ENCODE results near the gene EGLN1.
"Not testable (repeated sequence)": the region's sequence is repeated elsewhere in the genome, so short reads cannot be mapped to it uniquely, and the experiment has no call there.

Gene EGLN1

DNA sequence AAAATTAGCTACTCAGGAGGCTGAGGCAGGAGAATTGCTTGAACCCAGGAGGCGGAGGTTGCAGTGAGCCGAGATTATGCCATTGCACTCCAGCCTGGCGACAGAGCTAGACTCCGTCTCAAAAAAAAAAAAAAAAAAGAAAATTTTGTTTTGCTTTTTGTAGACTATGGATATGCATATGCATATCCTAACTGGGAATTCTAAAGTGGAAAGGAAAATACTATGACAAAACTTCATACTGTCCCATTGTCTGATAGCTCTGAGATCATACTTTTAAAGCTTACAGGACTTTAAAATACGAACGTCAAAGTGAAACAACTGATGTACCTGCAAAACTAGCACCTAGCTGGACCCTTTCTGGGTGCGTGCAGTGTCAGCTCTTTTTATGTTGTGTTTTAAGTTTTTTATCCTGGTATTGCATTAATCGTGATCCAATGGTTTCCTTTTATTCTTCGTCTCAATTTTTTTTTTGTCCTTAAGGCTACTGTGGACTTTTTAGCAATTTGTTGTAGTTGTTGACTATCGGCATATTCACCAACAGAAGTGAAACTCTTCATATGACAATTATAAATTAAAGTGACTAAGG, 64.8 kb downstream of the EGLN1 start:
- no peak for DNase-seq

DNA sequence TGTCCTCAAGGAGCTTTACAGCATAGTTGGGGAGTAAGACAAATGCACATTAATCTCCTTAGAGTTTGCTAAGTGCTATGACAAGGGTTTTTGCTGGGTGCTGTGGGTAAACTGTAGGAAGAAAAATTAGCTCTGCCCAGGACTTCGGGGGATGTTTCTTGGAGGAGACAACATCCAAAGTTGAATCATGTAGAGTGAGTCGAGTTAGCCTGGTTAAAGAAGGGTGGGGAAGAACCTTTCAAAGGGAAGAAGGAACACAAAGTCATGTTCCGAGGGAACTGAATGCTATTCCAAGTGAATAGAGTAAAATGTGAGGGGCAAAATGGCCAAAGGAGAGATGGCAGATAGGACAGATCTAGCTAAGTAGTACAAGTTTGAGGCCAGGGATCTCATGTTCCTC, 66.9 kb downstream of the EGLN1 start:
- no peak for DNase-seq

DNA sequence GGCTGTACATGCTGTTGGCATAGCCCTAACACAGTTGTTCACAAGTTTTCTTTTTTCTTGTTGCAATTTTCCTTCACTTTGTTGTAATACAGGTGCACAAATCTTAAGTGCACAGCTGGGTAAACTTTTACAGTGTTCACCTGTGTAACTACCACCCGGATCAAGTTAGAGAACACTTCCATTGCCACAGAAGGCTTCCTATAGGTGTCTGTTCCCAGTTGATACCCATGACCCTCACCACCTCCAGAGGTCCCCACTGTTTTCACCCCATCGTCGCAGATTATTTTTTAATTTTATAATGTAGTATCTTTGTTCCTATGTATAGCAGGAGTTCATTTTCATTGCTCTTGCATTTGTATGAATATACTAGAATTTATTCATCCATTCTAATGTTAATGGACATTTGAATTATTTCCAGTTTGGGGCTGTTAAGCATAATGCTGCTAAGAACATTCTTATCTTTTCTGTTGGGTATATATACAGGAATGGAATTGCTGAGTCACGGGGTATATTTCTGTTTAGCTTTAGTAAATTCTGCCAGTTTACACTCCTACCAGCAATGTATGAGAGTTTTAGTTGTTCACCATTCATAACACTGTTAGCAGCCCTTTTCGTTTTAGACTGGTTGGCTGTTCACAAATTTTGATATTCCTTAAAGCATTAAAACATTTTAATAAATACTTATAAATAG, 67.6 kb downstream of the EGLN1 start:
- no peak for DNase-seq

DNA sequence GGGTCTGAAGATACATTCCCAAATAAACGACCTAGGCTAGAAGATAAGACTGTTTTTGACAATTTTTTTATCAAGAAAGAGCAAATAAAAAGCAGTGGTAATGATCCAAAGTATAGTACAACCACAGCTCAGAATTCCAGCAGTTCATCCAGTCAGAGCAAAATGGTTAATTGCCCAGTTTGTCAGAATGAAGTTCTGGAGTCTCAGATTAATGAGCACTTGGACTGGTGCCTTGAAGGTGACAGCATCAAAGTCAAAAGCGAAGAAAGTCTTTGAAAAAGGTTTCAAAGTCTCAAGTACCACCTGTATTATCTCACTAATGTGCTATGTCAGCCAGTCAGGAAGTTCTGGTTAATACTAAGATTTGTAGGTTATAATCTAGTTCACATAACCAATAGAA, 69.0 kb downstream of the EGLN1 start:
- DNase-seq = no peak

DNA sequence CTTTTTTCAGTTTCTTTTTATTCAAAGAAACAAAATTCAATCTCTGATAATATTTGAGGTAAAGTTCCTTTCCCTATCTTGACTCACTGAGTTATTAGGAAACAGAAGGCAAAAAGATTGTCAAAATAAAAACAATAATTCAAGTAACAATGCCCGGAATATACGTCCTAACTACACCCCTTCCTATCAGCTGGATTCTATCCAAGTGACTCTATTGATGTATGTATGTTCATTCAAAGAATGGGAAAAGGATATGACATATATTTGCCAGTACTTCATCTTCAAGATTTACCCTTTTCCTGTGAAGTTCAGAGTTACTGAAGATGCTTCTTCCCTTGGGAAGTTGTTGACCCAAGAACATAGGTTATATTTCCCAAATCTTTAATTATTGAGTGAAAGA, 70.3 kb downstream of the EGLN1 start:
- DNase-seq = no peak

DNA sequence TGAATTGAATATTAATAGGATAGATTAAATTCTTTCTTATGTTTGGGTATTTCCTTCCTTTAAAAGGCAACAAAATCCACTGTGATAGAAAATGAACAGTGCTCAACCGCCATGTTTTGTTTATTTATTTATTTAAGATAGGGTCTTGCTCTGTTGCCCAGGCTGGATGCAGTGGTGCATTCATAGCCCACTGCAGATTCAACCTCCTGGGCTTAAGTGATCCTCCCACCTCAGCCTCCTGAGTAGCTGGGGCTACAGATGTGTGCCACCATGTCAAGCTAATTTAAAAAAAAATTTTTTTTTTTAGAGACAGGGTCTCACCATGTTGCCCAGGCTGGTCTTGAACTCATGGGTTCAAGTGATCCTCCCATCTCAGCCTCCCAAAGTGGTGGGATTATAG, 73.2 kb downstream of the EGLN1 start:
- DNase-seq = not testable (repeated sequence)

DNA sequence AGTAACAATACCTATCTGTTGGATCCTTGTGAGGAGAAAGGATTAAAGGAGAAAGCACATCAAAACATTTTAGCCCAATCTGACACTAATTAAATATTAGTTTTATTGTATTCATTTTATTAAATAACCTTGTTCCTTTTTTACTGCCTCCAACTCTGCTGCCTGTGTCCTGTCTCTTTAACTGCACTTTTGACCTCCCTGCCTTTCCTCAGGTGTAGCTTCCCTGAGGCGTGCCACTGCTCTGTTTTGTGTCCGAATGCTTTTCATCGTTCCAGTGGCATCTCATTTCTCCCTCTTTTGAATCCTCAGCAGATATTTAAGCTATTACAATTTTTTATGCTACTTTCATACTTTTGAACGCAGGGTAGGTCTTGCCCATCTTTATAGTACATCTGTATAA, 73.6 kb downstream of the EGLN1 start:
- no peak for DNase-seq

DNA sequence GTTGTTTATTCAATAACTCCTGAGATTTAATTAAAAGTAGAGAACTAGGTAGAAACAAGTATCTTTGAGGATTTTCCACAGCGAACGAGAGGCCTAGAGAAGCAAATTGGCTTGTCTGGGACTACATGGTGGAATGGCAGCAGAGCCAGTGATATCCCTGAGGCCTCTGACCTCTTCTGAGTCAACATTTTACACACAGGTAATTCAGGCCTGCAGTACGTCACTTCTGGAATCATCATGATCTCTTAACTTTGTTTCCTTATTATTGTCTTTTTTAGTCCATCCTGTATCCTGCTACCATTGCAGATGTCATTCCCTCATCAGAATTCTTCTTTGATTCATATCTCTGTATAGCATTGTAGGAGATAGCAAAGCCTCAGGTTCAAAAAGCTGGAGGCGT, 74.1 kb downstream of the EGLN1 start:
- DNase-seq = no peak

DNA sequence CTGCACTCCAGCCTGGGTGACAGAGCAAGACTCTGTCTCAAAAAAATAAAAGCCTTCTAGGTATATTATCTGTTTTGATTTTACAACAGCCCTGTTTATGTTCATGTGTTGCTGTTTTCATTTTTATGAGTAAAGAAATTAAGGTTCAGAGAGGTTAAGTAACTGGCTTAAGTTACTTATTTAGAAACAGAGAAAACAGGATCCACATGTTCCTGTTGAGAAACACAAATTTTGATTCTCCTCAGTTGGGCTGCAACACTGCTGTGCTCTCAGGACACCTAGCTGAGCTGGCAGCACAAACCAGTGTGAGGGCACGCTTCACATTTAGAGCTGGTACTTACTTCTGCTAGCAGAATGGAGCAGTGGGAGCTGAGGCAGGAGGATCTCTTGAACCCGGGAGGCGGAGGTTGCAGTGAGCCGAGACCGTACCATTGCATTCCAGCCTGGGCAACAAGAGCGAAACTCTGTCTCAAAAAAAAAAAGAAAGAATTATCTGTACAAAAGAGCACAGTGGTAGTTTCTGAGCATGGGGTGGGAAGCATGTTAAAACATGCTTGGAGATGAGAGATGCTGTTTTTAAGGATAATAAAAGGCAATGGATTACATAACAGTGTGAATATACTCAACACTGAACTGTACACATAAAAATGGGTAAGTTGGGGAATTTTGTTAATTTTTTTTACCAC, 81.6 kb downstream of the EGLN1 start:
- DNase-seq = no peak

DNA sequence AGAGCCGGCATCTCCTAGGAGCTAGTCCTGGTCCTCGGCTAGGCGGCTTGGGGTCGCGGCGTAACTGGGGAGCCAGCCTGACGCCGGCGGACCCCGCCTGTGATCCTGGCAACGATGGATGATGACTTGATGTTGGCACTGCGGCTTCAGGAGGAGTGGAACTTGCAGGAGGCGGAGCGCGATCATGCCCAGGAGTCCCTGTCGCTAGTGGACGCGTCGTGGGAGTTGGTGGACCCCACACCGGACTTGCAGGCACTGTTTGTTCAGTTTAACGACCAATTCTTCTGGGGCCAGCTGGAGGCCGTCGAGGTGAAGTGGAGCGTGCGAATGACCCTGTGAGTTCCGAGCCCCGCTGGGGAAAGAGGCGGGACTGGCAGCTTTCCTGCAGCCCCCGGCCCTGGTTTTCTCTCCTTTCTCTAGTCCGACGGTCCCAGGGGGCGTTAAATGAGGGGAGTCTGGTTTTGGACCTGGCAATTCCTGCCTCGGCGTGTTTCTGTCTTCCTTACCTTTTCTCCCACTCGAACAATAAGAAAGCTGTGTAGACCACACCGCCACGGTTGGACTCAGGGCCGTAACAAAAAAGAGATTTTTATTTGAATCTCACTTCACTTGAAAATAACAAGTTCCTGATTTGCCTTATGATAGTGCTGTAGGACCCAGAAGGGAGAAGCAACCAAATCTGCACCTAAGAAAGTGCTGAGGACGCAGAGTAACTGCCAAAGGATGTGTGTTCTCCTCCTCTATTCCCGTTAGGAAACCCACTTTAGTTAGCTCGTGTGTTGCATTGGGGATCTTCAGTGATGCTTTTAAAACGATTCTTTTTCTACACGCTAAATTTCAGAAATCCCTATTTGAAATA, 83.6 kb downstream of the EGLN1 start, which contains the start of gene SPRTN:
Gene SPRTN (plus strand): TSS at position 24 of the 859 bp plus-strand sequence. CDS start 91 bp downstream, at position 115.
- DNase-seq = no peak

DNA sequence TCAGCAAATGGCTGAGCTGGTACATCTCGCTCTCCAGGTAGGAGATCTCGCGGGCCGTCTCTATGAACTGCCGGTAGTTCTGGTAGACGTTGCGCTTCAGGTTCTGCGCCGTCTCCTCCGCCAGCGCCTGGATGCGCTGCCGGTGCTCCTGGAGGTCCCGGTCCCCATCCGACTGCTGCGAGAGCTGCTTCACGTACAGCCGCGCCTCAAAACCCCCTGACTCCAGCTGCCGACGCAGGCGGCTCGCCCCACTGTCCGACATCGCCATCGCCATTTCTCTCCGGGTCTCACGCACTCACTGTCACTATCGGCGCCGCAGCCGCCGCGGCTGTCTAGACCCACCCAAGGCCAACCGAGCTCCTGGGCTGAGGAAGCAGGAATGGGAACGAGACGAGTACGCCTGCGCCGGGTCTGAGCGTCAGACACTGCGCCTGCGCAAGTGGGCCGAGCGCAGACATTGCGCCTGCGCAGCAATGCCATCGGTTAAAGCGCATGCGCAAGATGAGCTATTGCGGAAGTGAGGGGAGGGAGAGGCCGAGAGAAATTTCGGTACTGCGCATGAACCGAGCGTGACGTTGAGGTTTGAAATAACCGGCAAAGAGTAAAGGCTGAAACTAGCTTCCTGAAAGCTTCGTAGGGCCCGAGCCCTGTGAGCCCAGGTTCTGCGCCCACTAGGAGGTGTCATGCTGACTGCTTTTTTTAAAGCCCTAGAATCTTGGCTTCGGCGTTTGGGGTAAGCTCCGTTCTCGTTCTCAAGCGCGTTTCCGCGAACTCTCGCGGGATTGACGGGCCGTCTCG, 84.4 kb downstream of the EGLN1 start, which contains the start of gene EXOC8:
Gene EXOC8 (minus strand): TSS at position 381 of the 798 bp plus-strand sequence. CDS start 107 bp downstream, at position 274.
- DNase-seq = peak; percentile 100

DNA sequence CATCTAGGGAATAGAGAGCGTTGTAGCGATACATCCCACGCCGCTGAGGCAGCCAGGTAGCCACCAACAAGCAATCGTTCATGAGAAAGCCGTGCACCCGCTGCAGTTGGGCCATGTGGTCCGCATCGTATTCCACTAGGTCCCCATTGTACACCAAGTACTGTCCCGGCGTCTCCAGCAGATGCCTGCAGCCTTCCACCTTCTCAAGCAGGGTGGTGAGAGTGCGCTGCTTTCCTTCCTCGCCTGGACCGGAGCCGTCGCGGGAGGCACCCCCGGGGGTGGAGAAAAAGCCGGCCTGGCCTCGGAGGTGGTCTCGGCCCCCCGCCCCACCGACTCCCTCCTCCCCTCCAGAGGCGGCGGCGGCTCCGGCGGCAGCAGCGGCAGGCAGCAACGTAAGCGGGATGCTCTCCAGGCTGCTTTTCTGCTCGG, 85.0 kb downstream of the EGLN1 start:
- DNase-seq = no peak

DNA sequence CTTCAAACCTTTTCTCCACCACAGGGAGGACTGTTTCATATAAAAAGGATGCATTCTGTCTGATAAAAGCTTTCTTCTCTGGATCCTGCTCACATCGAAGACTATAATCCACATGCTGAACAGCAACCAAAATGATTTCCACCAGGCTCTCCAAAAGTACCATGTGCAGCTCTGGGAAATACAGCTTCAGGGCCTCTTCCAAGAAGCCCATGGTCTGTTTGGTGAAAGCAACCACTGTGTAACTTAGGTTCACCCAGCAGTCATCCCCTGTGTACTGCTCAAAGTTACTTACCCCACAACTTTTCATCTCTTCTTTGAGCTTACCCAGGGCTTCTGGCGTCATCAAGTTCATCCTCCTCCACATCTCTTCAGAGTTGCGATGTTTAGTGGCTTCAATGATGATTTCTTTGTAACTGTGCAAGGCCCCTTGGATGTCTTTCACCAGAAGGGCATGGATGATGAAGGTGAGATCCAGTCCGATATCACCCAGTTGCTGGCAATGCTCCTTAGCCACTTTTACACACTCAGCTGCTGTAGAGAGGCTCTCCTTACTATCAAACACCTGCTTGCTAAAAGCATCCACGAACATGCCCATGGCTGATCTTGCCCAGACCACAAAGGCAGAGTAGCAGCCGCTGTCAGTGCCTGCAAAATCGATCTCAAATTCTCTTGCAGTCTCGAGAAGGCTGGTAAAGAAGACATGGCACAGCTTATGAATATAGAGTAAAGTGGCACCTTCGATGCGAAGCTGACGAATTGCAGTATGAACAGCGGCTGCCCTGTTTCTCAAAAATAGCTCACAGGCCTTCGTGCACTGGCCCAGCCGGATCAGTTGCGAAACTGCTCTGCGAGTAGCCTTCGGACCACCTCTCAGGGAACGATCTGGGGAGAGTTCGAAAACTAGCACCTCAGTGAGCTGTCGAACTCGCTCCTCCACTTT, 86.2 kb downstream of the EGLN1 start:
- no peak for DNase-seq

DNA sequence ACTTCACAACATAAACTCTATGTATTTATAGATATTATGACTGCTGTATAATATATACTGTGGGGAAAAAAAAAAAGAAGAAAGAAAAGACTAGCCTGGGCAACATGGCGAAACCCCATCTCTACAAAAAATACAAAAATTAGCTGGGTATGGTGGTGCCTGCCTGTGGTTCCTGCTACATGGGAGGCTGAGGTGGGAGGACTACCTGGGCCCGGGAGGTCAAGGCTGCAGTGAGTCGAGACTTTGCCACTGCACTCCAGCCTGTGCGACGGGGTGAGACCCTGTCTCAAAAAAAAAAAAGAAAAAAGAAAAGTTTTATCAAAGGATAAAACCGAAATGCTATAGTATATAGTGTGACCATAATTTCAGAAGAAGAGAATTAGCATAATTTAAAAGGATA, 87.1 kb downstream of the EGLN1 start:
- no peak for DNase-seq

DNA sequence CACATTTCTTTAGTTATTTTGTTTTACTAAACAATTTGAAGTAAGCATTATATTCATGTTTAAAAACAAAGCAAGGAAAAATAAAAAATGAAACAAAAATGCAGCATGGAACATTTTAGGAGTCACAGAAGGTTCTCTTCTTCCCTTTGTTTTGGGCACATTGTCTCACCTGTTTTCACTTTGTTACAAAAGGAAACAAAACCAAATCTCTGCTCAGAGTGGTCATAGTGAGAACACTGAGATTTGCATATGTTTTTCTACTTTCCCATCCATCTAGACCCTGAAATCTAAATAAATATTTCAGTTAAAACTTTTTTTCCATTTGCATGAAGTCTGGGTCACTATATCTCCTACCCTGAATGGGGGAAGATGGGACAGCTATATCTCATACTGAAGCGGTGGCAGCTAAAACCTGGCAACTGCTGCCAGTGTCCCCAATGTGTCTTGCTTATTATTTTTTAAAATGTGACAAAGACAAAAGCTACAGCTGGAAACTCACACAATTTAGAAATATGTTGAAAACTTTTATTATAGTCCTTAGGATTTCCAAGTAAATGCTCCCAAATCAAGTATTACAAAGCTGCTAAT, 87.9 kb downstream of the EGLN1 start:
- no peak for DNase-seq

DNA sequence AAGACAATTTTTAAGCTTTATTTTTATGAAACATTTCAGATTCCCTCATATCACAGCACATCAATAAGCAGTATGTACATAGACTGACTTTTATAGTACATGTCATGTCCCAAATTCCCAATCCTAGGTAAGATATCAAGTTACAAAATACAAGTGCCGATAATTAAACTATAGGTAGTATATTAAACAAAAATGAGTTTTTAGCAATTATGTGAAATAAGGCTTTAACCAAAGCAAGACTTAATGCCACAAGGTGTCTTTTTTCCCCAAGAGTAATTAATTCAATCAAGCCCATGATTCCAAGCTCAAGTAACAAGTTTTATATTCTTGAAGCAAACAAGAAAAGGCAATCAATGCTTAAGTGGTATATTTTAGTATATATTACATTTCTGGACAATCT, 89.3 kb downstream of the EGLN1 start:
- DNase-seq = no peak

DNA sequence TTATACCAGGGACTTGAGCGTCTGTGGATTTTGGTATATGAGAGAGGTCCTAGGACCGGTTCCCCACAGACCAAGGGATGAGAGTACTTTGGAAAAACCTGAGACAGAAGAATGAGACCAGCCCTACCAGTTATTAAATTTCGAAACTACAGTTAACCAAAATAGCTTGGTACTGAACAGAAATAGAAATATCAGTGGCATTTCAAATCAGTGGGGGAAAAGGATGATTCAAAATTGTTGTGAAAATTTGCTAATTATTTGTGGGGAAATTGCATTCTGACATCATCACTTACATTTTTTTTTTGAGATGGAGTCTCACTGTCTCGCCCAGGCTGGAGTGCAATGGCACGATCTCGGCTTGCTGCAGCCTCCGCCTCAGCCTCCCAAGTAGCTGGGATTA, 92.6 kb downstream of the EGLN1 start:
- DNase-seq = no peak

DNA sequence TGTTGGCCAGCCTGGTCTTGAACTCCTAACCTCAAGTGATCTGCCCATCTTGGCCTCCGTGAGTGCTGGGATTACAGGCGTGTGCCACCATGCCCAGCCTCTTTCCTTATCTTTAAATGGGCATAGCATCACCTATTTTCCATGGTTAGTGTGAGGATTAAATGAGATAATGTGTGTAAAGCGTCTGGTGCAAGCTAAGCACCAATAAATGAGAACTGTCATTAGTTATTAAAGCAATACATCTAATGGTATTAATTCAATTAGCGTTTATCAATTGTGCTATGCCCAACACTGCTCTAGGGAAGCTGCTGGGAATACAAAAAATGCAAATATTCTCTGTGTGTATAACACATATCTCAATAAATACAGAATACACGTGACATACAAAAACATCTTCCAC, 94.5 kb downstream of the EGLN1 start:
- DNase-seq = no peak

DNA sequence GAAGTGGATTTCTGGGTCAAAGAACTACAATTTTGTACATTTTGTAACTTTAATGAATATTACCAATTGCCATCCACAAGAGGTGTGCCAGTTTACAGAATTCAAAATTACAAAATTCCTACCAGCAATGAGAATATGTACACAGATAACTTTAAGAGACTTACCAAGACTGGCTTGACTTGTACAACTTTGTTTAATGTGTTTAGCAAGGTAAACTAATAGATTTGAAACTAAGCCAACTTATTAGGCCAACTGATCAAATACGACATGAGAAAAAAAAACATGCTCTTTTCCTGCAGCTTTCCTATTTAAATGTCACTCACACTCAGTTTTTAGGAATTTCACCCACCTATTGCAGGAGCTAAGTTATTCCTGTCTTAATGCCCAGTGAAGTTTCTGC, 95.8 kb downstream of the EGLN1 start:
- DNase-seq = no peak

DNA sequence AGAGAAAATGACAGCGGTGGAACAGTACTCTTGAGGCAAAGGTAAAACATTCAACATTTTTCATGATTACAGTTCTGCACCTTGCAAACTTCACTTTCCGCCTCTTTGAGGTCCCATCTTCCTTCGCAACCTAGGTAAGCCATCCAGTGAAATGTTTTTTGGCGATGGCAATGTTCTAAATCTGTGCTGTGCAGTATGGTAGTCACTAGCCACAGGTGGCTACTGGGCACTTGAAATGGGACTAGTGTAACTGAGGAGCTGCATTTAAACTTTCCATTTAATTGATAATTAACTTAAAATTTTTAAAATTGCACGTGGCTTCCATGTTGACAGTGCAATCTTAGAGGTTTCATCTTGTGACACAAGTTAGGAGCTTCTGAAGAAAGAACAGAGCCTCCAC, 97.4 kb downstream of the EGLN1 start:
- DNase-seq = no peak

Data from activated CD8-positive, alpha-beta memory T cell treated with anti-CD3 and anti-CD28 coated beads, Interleukin-2, amount 50 U/mL, for 48 hours (primary cell).